SU-DHL-6 (cell line): ENCODE measurements around the gene IGFL3.
"Not testable (repeated sequence)": the region's sequence is repeated elsewhere in the genome, so short reads cannot be mapped to it uniquely, and the experiment has no call there.

Experiments used
- EZH2phosphoT487 ChIP-seq: fragments of 200-600 bp; sonication (generic), shearing (Covaris generic); conservative IDR thresholded peaks from 2 replicates; pipeline ENCODE4 v1.6.1; 2018; ENCODE audit warnings: mild to moderate bottlenecking, antibody characterized with exemption, low read length, moderate library complexity, mixed read lengths
- TF ChIP-seq, protein P1 (sequence below): fragments of 200-600 bp; sonication (generic); IDR thresholded peaks from one replicate; pipeline ENCODE4 v1.5.1; 2017; ENCODE audit warnings: antibody characterized with exemption, mild to moderate bottlenecking, low read length, moderate library complexity; ENCODE audit not compliant: insufficient read depth, poor library complexity, severe bottlenecking

DNA sequence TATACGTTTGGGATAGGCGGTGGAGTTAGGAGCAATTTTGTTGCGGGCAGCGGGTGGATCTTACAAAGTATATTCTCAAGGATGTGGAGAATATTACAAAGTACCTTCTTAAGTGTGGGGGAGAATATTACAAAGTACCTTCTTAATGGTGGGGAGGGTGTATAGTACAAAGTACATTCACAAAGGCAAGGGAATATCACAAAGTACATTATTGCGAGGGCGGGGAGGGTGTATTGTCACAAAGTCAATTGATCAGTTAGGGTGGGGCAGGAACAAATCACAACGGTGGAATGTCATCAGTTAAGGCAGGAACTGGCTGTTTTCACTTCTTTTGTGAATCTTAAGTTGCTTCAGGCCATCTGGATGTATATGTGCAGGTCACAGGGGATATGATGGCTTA lies 22.2 kb downstream of the IGFL3 start:
- TF ChIP-seq, protein P1, sequence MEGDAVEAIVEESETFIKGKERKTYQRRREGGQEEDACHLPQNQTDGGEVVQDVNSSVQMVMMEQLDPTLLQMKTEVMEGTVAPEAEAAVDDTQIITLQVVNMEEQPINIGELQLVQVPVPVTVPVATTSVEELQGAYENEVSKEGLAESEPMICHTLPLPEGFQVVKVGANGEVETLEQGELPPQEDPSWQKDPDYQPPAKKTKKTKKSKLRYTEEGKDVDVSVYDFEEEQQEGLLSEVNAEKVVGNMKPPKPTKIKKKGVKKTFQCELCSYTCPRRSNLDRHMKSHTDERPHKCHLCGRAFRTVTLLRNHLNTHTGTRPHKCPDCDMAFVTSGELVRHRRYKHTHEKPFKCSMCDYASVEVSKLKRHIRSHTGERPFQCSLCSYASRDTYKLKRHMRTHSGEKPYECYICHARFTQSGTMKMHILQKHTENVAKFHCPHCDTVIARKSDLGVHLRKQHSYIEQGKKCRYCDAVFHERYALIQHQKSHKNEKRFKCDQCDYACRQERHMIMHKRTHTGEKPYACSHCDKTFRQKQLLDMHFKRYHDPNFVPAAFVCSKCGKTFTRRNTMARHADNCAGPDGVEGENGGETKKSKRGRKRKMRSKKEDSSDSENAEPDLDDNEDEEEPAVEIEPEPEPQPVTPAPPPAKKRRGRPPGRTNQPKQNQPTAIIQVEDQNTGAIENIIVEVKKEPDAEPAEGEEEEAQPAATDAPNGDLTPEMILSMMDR: not testable (repeated sequence)
- not testable (repeated sequence) for TF ChIP-seq EZH2phosphoT487
